Activated T-cell treated with anti-CD3 and anti-CD28 coated beads for 1 hour (primary cell): ENCODE measurements around the gene FCRLB.
A peak's percentile ranks its signal among the peaks of the same experiment; 100 is the strongest.
"Not testable (repeated sequence)": the region's sequence is repeated elsewhere in the genome, so short reads cannot be mapped to it uniquely, and the experiment has no call there.

ENCODE experiments used
- DNase-seq: peaks from one replicate; pipeline ENCODE4 v3.0.0-alpha.2; 2020; ENCODE audit warnings: low read depth

Gene FCRLB

DNA sequence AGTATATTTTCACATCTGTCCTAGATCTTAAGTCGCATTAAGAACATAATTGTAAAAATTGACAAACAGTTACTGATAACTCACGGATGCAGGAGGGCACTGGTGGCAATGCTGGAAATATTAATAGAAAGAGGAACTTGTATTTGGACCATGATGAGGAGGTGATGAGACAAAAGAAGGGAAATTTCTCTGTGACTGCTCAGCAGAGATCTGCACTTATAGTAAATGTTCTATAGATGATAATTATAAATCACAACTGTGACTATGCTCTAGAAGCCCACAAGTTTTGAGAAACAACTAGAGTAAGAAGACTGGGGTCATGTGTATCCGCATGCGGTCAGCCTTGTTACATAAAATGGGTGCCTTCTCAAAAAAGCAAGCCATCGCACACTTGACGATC, 19.6 kb downstream of the FCRLB start:
- no peak for DNase-seq

DNA sequence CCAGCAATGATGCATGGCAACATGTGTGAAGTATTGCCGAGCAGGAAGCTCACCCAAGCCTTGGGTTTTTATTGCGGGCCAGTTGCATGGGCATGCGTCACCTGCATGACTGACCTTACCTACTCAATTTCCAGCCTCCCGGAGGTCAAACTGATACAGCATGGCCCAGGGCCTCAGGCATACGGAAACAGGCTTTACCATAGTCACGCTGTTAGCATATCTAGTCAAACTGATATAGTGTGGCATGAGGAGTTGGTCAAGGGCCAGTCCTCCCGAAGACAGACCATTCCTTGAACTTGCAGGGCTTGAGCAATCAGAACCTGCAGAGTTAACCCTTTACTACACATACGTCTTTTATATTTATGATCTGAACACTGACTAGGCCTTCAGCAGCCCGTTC, 21.9 kb downstream of the FCRLB start:
- DNase-seq: no peak

DNA sequence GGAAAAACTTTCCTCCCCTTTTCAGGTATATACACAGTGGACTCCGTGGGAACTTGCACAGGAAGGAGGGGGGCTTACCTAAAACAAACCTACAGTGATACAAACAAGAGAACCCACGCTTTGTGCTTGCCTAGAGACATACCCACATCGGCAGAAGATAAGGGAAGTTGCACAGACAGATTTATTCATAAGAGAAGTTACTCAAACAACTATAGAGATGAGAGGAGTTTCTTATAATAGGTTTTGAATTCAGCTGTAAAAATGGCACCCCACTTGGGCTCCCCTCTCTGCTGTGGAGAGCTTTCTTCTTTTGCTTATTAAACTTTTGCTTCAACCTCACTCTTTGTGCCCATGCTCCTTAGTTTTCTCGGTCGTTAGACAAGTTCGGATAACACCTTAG, 26.5 kb downstream of the FCRLB start:
- no peak for DNase-seq

DNA sequence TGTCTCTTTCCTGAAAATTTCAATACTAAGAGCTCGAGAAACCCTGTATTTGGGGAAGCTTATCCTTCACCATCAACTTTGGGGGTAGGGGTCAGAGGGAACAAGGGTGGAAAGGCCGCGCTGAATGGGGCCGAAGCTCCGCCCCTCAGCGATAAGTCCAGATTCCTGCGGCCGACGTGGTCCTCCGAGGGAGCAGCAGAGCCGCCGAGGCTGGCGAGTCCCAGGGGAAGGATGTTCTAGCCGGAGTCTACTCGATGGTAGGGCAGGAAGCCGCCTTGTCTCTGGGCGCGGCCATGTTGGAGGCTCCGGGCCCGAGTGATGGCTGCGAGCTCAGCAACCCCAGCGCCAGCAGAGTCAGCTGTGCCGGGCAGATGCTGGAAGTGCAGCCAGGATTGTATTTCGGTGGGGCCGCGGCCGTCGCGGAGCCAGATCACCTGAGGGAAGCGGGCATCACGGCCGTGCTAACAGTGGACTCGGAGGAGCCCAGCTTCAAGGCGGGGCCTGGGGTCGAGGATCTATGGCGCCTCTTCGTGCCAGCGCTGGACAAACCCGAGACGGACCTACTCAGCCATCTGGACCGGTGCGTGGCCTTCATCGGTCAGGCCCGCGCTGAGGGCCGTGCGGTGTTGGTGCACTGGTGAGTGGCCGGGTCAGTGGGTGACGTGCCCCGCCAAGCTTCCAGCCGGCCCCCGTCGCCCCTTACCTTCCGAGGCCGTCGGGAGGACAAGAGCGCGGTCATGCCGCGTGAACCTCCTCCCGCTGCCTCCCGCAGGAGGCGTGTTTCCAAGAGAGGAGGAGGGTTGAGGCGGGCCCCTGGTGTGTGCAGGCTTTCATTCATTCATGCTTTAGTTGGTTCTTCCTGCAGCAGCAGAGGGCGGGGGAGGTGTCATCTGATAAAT, 28.4 kb downstream of the FCRLB start, which contains the start of gene DUSP12:
Gene DUSP12 (plus strand): TSS at position 278 of the 899 bp plus-strand sequence. CDS start 16 bp downstream, at position 294.
- peak; percentile 71 for DNase-seq

DNA sequence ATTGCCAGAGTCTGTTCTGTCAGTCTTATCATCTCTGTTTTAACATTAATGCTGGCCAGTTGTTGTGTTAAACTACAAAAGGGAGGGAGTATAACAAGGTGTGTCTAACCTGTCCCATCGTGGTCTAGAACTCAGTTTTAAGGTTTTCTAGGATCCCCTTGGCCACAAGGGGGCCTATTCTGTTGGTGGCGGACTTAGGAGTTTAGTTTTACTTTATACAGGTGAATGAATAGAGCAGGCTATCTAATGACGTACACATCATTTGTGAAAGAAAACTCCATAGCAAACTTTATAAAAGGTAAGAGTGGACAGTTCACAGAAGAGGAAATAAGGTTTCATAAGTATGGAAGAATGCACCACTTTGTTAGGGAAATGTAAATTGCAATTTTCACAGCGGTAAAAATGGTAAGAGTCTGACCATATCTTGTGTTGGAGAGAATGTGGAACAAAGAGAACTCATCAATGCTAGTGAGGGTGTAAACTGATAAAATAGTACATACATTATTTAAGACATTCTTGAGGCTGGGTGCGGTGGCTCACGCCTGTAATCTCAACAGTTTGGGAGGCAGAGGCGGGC, 42.3 kb downstream of the FCRLB start:
- peak; percentile 30 for DNase-seq

DNA sequence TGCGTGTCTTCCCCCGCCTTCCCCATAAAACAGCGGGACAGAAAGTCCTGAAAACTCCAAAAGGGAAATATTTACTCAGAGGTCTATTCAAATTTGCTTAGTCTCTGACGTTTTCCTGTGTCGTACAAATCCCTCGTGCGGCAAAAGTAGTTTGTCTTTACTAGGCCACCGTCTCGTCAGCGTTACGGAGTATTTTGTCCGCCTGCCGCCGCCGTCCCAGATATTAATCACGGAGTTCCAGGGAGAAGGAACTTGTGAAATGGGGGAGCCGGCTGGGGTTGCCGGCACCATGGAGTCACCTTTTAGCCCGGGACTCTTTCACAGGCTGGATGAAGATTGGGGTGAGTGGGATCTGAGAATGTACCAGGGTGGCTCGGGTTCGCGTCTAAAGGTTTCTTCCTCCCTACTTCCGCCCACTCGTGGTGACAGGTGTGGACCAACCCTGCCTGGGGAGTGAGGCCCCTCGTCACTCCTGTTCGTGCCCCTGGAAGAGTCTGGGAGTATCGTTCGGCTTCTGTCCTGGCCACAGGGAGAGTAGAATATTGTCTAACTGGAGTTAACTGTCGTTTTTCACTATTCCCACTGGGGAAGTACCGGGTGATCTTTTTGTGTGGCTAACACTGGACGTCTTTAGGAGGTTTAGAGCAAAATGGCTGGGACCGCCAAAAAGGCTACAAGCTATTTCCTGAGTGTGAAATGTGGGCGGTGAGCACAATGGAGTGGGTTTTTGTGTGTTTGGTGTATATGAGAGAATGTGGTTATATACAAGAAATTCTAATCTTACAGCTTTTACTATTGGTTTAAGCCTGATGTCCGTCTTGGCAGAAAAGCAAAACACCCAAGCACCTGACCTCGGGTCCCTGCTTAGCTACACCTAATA, 45.0 kb downstream of the FCRLB start, which contains the start of gene ATF6:
Gene ATF6 (plus strand): TSS at position 219 of the 880 bp plus-strand sequence. CDS start 41 bp downstream, at position 260.
- peak; percentile 65 for DNase-seq

DNA sequence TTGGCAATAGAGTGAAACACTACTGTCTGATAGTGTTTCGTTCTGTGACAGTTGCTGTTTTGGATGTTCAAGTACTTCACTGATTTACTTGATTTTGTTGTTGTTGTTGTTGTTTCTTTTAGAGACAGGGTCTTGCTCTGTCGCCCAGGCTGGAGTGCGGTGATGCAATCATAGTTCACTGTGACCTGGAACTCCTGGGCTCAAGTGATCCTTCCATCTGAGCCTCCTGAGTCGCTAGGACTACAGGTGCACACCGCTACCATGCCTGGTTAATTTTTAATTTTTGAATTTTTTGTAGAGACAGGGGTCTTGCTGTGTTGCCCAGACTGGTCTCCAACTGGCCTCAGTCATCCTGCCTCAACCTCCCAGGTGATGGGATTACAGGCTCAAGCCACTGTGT, 47.1 kb downstream of the FCRLB start:
- no peak for DNase-seq

DNA sequence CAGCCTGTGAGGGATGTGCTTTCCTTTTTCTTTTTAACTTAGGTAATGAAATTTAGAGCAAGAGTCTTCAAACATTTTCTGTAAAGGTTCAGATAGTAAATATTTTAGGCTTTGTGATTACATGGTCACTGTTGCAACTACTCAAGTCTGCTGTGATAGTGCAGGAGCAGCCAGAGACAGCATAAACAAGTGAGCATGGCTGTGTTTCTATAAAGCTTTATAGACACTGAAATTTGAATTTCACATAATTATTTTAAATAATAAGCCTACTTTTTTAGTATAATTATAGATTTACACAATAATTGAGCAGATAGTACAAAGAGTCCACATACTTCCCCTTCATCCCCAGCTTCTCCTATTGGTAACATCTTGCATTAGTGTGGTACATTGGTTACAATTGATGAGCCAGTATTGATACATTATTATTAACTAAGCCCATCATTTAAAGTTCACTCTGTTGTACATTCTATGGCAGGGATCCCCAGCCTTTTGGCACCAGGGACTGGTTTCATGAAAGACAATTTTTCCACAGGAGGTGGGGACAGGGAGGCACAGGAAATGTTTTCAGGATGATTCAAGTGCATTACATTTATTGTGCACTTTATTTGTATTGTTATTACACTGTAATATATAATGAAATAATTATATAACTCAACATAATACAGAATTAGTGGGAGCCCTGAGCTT, 47.8 kb downstream of the FCRLB start:
- no peak for DNase-seq

DNA sequence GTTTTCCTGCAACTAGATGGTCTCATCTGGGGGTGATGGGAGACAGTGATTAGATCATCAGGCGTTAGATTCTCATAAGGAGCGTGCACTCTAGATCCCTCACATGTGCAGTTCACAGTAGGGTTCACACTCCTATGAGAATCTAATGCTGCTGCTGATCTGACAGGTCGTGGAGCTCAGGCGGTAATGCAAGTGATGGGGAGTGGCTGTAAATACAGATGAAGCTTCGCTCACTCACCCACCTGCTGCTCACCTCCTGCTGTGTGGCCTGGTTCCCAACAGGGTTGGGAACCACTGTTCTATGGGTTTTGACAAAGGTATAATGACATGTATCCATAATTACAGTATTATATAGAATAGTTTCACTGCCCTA, 48.3 kb downstream of the FCRLB start:
- DNase-seq: not testable (repeated sequence)

DNA sequence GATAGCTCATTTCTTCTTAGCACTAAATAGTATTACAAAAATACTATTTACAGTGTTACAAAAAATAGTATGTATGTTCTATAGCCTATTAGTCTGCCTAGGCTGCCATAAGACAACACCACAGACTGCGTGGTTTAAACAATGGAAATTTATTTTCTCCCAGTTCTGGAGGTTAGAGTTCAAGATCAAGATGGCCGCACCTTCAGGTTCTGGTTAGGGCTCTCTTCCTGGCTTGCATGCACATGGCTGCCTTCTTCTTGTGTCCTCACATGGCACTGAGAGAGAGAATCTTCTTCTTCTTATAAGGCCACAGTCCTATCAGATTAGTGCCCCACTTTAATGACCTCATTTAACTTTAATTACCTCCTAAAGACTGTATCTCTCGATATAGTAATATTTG, 48.9 kb downstream of the FCRLB start:
- no peak for DNase-seq

DNA sequence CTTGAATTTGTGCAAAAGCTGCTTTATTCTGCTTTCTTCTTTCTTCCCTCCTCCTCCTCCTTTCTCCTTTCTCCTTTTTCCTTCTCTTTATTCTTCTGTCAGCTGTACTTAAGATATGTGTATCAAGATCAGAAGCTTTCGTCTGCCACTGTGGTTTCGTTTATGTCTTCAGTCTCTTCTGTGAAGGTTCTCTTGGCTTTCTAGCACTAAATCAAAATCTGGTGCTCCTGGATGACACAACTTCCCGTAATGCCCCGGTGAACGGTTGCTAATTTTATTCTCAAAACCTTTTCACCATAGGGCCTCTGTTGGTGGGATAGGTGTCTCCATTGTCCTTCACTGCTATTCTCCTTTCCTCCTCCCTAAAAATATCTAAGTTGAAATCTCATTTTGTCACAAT, 49.8 kb downstream of the FCRLB start:
- no peak for DNase-seq

DNA sequence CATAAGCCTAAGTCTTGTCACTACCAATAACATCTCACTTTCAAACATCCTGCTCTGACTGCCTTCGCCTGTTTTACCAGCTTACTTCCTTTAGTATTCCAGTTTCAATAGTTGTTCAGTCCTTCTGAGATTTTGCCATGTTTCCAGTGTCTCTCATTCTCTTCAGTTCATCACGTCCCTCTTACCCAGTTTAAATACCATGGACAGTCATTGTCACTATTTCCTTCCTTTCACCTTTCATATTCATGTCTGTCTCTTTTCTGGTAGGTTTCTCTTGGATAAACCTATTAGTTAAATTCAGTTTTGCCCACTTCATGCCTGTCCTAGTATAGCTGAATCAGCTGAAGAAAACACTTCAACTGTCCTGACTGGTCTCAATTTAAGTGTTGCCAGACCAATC, 50.6 kb downstream of the FCRLB start:
- DNase-seq: no peak

DNA sequence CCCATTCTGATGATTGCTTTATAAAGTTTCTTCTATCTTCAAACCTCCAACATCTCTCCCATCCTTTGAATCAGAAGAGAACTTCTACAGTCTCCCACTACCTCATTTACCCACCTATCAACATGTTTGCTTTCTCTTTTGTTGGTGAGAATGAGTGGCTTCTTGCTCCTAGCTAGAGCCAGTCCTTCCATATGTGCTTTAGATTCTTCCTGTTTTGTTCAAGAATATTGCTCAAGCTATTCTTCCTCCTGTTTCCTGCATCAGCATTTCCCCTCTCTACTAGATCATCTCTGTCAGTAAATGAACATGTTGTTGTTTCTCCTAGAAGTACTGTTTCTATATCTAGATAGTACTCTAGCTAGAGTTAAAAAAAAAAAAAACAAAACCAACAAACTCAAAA, 51.1 kb downstream of the FCRLB start:
- no peak for DNase-seq

DNA sequence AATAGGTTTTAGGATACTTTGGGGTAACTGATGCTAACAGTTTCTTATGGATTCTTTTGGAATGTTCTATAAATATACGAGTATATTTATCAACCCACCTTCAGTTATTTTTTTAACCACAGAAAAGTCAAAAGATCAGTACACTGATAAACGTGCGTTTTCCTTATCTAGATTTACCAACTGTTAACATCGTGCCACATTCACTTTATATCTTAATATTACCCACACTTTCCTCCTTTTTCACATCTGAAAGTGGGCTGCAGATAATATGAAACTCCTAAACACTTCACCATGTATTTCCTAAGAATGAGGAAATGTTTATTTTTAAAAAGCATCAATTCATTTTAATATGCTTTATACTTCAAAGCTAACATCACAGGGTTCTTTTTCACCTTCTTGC, 52.4 kb downstream of the FCRLB start:
- no peak for DNase-seq

DNA sequence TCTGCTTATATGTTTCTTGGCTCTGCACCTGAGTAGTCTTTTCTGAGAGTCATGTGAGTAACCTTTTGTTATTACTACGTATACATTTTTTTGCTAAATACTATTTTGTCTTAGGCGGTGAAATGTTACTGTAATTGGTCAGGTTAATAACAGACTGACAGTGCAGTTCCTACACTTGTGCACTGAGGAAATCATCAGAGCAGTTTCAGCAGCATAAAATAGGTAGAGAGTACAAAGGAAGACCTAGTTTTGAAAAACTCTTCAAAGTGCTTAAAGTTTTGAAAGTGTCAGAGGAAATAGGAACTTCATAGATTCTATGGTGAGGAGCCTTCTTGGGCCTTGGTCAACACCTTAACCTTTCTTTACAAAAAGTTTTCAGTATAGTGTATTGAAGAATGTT, 55.9 kb downstream of the FCRLB start:
- DNase-seq: no peak
